MV-4-11 (cell line): ENCODE measurements around the gene GALNT16.
A peak's percentile ranks its signal among the peaks of the same experiment; 100 is the strongest.
"Not testable (repeated sequence)": the region's sequence is repeated elsewhere in the genome, so short reads cannot be mapped to it uniquely, and the experiment has no call there.

ENCODE experiments used
- DNase-seq: peaks from one replicate; lab custom pipeline; 2025; lab: John Stamatoyannopoulos, UW

GALNT16 gene

DNA sequence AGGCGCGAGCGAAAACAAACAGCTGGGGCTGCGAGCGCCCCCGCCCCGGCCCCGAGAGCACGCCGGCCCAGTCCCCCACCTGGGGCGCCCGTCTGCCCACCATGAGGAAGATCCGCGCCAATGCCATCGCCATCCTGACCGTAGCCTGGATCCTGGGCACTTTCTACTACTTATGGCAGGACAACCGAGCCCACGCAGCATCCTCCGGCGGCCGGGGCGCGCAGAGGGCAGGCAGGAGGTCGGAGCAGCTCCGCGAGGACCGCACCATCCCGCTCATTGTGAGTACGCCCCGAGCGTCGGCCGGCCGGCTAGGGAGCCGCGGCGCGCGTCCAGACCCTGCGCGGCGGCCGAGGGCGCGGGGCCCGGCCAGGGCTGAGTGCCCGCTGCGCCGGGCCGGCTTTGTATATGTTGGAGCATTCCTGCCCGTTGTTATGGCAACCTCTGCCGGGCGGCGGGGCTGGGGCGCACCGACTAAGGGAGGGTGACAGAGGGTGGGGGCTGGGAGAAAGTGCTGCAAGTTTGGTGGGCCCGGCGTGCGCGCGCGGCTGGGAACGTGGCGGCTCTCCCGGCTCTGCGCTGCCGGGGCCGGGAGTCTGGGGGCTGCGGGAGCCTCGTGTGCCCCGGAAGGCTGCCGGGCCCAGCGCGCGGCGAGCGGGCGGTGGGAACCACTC lies 367 bp downstream of the GALNT16 start:
- no peak for DNase-seq

DNA sequence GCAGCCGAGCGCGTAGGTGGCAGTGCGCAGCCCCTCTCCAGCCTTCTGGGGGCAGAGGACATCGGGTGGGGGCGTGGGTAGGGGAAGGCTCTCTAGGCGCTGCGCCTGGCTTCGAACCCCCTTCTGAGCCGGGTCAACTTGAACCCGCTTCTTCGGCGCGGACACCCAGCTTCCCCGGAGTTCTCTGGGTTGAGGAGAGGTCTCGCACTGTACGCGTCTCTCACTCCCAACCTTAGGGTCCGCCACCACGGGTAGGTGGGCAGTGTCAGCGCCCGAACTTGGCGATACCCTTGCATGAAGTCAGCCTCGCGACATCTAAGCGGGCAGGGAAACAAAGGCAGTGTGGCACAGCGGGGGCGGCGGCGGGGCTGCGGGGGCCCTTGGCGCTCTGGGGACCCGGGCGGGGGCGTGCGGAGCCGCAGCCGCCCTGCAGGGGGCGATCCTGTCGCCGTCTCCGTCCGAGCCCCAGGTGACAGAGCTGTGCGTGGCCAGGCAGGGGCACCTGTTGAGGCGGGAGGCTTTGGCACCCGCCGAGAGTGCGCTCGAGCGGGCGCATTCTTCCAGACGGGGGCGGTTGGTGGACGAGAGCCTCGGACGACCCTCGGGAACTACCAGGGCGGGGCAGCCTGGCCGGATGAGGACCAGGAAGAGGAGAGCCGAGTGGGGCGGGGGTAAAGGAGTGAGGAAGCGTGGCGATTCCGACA lies 1.1 kb downstream of the GALNT16 start:
- no peak for DNase-seq

DNA sequence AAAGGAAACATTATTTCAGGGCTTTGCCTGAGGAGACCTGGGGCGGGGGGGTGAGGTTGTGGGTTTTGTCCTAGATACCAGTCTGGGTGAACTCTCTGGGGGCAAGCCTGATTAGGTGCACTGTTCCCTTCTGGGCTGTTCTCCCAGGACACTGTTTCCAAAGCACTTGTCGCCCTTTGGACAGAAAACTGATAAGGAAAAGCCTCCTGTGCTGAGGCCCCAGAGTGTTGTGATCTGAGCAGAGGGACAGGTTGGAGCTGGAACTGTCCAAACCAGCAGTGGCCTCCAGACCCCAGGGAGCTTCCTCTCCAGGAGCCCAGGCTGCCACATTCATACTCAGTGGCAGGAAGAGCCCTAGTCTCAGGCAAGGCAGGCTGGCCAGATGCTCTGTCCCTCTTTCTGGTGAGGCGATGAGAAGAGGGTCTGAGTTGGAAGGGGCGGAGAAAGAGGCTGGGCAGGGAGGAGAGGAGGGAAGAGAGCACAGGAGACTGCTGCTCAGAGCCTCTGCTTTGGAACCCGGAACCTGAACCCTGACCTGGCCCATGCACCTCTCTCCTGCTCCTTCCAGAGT lies 1.9 kb downstream of the GALNT16 start:
- no peak for DNase-seq

DNA sequence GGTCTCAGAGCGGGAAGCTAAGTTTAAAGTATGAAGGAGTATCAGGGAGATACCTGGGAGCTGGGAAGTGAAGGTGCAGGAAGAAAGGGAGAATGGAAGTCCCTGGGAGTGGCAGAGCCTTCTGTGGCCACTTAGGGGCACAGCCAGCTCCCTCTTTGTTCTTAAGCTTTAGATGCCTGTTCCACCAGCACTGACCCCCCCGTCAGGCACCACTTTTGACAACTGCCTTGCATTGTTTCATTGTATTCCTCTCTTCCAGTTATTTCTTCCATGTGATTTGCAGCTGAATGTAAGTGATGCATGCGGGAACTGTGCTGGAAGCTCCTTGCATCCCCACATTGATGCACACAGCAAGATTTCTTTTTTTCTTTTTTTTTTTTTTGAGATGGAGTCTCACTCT lies 2.6 kb downstream of the GALNT16 start:
- DNase-seq = no peak

DNA sequence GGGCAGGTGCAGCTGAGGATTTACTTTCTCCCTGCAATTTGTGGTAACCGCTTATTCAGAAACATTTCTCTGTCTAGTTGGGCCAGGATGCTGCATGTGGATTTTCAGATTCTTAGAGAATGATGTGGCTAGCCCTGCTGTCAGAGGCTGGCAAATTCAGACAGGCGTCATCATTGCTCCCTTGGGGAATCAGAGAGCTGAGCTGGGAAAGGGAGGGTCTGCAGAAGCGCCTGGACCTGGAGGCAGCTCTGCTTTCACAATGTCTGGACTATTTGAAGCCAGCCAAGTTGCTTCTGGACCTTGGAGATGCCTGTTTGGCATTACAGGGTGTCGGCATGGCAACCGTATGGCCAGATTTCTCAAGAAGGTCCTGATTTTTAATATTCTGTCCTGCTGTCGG lies 3.4 kb downstream of the GALNT16 start:
- no peak for DNase-seq

DNA sequence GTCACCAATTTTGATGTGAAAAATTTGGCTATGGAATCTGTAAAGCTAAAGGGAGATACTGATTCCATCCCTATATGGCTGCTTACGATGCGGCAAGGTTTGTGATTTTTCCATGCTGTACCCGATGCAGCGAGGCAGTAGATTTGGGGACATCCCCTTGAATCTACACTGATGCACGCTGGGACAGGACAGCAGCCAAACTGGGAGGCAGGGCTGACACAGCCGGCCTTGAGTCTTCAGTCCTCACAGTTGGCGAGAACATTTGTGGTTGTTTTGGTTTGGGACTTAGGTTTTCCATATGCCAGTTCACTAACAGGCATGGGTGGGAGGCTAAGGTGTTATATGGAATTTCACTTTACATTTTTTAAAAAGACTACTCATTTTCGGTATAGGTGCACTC lies 3.8 kb downstream of the GALNT16 start:
- no peak for DNase-seq

DNA sequence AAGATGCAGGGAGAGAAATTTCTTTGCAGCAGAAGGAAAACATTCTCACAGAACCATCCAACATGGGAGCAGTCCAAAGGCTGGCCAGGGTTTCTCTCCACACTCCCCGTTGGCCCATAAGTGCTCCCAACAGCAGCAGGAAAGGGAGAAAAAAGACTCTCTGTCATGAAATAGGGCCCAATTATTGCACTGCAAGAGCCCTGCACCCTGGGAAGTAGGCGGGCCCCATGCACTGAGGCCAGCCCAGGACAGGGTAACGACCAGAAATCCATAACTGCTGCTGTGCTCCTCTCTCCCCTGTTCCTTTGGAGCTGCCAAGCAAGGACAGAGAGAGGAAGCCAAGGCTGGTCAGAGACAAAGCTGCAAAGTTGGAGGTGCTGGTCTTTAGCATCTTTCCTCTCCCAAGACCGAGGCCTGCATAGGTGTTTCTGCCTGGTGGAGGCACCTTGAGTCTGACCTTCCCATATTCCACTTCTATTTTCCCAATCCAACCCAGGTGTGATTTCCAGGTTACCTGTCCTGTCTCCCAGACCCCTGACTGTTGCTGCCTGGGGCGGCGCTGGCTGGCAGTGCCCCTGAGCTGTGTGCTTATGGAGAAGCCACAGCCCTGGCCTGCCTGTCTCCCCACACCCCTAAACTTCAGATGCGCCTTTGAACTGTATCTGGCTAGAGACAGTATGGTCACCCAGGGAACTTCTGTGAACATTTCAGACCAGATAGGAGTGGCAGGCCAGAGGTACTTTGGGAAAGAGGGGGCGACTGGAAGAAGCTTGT lies 6.8 kb downstream of the GALNT16 start:
- DNase-seq = no peak

DNA sequence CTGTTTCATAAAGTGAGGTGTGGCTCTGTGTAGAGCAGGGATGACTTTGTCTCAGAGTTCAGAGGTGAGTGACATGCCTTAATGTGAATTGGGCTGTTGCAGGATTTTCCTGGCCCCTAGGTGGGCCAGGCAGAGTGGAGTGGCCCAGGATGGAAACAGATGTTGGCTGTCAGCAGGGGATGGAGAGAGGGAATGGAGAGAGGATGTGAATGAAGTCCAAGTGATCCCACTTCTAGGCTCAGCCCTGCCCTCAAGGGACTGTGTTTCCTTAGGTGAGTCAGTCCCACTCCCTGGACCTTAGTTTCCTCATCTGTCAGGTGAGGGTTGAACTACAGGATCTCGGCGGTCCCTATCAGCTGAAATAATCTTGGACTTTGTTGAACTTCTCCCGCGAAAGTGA lies 7.5 kb downstream of the GALNT16 start:
- DNase-seq = no peak

DNA sequence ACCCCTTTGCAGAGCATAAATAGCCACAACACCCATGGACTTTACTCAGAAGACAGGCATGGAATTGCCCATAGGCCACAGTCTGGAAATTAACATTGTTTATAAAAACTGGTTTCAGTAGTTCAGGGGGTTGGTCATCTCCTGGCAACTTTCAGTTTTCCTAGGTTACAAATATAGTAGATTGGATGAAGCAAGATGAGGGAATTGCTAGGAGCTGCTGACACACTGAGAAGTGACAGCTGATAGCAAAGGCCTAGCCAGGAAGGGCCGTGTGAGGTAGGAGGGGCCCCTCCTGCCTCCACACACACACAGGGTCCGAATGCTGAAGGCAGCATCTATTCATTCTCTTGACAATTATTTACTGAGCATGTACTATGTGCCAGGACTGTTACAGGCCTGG lies 8.3 kb downstream of the GALNT16 start:
- DNase-seq = no peak

DNA sequence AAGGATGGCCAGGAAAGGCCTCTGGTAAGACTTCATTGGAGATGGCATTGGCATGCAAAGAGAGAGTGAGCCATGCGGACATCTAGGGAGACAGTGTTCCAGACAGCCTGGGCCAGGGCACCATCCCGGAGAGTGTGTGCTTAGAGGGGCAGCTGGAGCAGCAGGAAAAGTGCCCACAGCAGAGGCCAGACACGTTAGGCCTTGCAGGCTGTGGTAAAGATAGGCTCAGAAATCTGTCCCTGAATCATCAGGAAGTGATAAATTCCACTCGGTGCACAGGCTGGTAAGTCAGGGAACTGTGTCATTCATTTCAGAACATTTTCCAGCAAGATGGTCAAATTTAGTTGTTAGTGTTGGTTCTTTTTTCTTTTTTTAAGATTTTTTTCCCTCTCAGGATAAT lies 8.8 kb downstream of the GALNT16 start:
- no peak for DNase-seq

DNA sequence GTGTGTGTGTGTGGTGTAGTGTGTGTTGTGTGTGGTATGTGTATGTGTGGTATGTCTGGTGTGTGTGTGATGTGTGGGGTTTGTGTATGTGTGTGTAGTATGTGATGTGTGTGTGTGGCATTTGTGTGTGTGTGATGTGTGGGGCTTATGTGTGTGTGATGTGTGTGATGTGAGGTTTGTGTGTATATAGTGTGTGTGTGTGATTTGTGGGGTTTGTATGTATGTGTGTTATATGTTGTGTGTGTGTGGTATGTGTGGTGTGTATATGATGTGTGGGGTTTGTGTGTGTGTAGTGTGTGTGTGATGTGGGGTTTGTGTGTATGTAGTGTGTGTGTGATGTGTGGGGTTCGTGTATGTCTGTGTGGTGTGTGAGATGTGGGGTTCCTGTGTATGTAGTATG lies 9.4 kb downstream of the GALNT16 start:
- DNase-seq = no peak

DNA sequence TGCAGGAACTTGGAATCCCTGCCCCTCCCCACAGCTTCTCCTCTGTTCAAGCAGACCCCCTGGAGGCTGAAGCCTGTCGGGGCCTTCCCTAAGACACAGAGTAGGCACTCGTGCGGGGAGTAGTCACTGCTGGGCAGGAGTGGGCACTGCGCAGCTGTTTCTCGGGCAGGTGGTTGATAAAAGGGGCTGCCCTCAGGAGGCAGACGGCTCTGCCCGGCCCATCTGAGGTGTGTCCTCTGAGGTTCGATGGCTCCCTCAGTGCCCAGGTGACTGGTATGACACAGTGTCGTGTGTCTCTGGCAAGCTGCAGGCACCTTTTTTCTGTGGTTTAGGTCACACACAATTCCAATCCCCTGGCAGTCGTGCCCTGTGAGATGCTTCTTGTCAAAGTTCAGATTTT lies 10.1 kb downstream of the GALNT16 start:
- DNase-seq = no peak

DNA sequence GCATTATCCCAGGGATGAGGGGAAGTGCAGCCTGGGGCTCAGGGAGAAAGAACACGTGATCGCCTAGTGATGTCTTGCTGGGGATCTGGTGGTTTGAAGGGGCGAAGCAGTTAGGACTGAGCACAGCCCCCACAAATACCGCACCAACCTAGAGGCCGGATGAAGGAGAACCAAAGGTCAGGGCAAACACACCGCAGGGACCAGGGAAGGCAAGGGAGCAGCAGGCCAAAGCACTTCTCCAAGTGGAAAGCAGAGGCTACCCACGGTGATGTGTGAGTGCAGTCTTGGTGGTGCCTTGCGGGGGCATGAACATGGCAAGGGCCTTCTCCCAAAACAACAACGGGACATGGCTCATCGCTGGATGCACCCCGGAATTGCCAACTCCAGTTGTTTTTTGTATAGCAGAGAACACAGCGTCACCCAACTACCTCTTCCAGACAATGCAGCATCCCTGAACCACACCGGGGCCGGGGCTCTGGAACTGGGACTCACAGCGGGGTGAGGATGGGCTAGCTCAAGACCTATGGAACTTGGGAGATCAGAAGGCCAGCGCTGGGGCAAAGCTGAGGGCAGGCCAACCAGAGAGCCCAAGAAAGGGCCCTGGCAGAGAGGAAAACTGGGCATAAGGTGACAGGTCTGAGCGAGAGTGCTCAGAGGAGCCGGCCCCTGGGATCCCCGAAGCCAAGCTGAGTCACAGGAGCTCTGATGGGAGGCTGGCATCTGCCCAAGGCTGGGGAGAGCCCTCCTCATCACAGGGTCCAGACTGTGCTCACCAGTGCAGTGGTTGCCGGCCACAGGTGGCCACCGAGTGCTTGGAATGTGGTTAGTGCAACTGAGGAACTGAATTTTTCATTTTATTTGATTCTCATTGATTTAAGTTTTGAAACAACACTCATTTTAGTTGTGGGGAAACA lies 11.1 kb downstream of the GALNT16 start:
- DNase-seq = no peak

DNA sequence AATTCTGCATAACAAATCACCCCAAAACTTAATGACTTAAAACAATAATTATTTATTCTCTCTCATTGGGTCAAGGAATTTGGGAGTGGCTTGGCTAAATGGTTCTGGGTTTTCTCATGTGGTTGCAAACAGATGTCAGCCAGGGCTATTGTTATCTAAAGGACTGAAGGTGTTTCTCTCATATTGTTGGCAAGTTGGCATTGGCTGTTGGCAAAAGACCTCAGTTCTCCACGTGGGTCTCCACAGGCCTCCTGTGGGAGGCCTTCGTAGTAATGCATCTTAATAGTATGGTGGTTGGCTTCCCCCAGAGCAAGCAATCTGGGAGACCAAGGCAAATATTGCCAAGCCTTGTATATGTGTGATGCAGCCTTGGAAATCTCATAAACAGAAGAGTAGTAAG lies 14.4 kb downstream of the GALNT16 start:
- DNase-seq = no peak

DNA sequence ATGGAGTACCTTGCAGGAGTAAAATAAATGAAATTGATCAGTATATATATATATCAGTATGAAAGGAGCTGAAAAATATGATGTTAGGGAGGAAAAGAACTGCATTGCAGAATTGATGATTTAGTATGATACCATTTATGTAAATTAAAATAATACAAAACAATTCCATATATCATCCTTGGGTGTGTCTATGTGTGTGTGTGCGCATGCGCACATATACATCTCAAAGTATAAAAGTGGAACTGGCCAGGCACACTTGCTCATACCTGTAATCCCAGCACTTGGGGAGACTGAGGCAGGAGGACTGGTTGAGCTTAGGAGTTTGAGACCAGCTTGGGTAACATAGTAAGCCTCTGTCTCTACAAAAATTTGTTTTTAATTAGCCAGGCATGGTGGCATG lies 15.4 kb downstream of the GALNT16 start:
- DNase-seq = no peak

DNA sequence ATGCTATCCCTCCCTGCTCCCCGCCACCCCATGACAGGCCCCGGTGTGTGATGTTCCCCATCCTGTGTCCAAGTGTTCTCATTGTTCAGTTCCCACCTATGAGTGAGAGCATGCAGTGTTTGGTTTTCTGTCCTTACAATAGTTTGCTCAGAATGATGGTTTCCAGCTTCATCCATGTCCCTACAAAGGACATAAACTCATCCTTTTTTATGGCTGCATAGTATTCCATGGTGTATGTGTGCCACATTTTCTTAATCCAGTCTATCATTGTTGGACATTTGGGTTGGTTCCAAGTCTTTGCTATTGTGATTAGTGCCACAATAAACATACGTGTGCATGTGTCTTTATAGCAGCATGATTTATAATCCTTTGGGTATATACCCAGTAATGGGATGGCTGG lies 17.4 kb downstream of the GALNT16 start:
- not testable (repeated sequence) for DNase-seq

DNA sequence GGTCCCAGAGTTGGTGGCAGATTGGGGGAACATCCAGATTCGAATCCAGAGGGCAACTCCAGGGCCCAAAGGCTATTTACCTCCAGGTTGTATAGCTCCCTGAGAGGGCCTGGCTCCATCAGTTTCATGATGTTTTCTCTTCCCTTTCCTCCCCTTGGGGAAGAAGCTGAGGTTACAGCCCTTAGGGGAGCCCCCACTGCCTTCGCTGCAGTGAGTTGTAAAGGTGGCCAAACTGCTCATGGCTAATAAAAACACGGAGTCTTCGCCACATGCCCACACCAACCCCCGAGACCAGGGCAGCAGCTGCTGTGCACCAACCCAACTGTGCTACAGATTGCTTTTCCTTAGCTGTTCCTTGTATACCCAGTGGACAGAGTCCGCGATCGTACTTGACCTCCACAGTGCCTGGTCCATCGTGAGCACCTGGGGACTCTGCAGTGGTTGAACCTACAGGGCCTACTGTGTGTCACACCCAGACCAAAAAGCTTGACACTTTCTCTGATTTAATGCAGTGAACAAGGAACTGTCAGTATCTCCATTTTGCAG lies 20.9 kb downstream of the GALNT16 start:
- no peak for DNase-seq

DNA sequence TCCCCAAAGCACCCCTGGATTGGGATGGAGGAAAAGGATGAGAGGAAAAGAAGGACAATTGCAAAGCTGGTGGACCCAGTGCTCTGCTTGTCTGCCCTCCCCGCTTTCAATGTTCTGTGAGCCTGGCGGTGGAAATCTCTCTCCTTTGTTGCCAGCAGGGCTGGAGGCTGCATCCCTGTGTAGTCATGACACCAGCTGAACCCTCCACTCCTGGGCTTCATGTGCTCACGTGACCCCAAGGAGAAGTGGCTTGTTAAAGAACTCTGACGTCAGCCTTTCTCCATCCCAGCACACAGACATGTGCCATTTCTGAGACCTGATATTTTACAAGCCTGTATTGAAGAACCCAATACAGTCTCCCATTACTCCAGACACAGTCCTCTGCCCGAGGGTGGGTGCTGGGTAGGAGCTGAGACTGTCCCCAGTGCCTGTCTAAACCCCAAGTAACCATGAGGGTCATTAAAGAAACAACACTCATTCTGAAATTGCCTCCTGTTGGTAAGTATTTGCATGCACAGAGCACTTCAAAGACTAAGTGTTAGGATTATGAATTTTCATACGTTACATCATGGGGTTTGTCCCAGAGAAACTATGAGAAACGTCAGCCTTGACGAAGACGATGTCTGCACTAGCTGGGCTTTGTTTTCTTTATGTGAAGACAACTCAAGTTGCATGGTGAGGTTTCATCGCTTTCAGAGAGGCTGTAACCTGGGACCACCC lies 21.7 kb downstream of the GALNT16 start:
- peak; percentile 42 for DNase-seq

DNA sequence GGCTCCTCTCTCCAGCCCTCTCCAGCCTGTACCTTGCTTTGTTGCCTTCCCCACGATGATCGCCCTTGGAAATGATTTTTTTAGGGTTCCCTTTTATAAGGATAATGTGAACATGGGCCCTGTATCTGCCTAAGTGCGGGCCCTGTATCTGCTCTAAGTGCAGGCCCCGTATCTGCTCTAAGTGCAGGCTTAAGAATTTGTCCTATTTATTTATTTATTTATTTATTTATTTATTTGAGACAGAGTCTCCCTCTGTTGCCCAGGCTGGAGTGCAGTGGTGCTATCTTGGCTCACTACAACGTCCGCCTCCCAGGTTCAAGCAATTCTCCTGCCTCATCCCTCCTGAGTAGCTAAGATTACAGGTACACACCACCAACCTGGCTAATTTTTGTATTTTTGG lies 22.5 kb downstream of the GALNT16 start:
- no peak for DNase-seq

DNA sequence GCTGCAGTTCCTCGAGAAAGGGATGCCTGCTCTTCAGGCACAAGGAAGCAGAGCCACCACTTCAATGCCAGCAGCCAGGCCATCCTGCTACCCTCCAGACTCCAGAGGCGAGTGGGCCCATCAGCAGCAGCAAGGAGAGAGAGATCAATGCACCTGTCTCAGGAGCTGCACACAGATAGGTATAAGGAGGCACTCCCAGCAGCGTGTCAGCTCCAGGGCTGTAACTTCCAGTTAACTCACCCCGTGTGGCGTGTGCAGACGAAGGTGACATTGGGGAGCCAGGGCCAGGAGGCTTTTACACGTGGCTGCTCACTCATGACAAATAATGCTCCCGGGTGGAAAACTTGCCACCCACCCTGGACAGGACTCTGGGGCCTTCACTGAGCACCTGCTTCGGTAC lies 24.2 kb downstream of the GALNT16 start:
- DNase-seq = no peak
